Stomach (tissue), 4 donors: ENCODE data around the gene EFNA3.

Experiments
- CTCF ChIP-seq, 7 experiments: fragments of 450-650 bp in 4 of 7; fragments of 200-600 bp in 3 of 7; sonication (generic) in 3 of 7; IDR thresholded peaks; one replicate each; pipeline ENCODE4 v1.5.1; 2016 to 2019; ENCODE audit warnings: antibody characterized with exemption in 7 of 7, control low read depth in 2 of 7, mild to moderate bottlenecking in 1 of 7
- POLR2AphosphoS5 ChIP-seq, 3 donors: sonication (generic); formaldehyde crosslinking; IDR thresholded peaks; one replicate each; pipeline ENCODE4 v1.6.1; 2016; ENCODE audit warnings: antibody characterized with exemption in 3 of 3

GRCh38 chr1:155099331-155099730 lies 20.7 kb downstream of the EFNA3 start:
- TF ChIP-seq CTCF (IDR thresholded peaks at IDR 0.05) (no peak), POLR2AphosphoS5 (IDR thresholded peaks at IDR 0.05) (no peak)
